Neural cell (in vitro differentiated cells): ENCODE data around the gene ISOC2. TPM values are rescaled to one million over a fixed set of nuclear protein-coding genes. Genes with fewer than 3 reads are reported as not detected.

Source experiments
- H2AFZ ChIP-seq: fragments of 200-600, 300-800 bp; sonication (generic), shearing (Covaris generic); 2 replicates; pipeline ENCODE4 v1.6.0; 2014; ENCODE audit warnings: low read depth, mild to moderate bottlenecking, antibody characterized with exemption, low read length, moderate library complexity
- H3F3A ChIP-seq: fragments of 200-600 bp; shearing (Covaris generic); 2 replicates; pipeline ENCODE4 v1.6.1; 2016; ENCODE audit warnings: mild to moderate bottlenecking, moderate library complexity, mixed read lengths, antibody characterized with exemption, low read length; ENCODE audit not compliant: insufficient read depth, poor library complexity, severe bottlenecking
- H3K27ac ChIP-seq: fragments of 200-600, 300-800 bp; sonication (generic), shearing (Covaris generic); 2 replicates; pipeline ENCODE4 v1.5.1; 2014; ENCODE audit warnings: mild to moderate bottlenecking, low read length, moderate library complexity
- H3K27me3 ChIP-seq: fragments of 300-800, 200-600 bp; sonication (generic), shearing (Covaris generic); 2 replicates; pipeline ENCODE4 v1.6.0; 2014; ENCODE audit warnings: mild to moderate bottlenecking, low read depth, low read length, moderate library complexity; ENCODE audit not compliant: insufficient read depth
- H3K36me3 ChIP-seq: fragments of 300-800, 200-600 bp; sonication (generic), shearing (Covaris generic); 2 replicates; pipeline ENCODE4 v1.5.1; 2014; ENCODE audit warnings: mild to moderate bottlenecking, antibody characterized with exemption, low read length, moderate library complexity; ENCODE audit not compliant: insufficient read depth
- H3K4me2 ChIP-seq: fragments of 300-800, 200-600 bp; sonication (generic), shearing (Covaris generic); 2 replicates; pipeline ENCODE4 v1.6.0; 2014; ENCODE audit warnings: mild to moderate bottlenecking, low read length
- H3K4me3 ChIP-seq: fragments of 300-800, 200-600 bp; sonication (generic), shearing (Covaris generic); 2 replicates; pipeline ENCODE4 v1.5.1; 2014; ENCODE audit warnings: mild to moderate bottlenecking, low read length, moderate library complexity
- H3K79me2 ChIP-seq: fragments of 200-600 bp; shearing (Covaris generic); replicated peaks from 2 replicates; pipeline ENCODE4 v1.6.0; 2014; ENCODE audit warnings: mild to moderate bottlenecking, low read length, moderate library complexity; ENCODE audit not compliant: insufficient read depth
- H3K9ac ChIP-seq: fragments of 300-800, 200-600 bp; sonication (generic), shearing (Covaris generic); 2 replicates; pipeline ENCODE4 v1.6.1; 2016; ENCODE audit warnings: mild to moderate bottlenecking, low read length, mixed read lengths
- H3K9me2 ChIP-seq: fragments of 200-600 bp; shearing (Covaris generic); 2 replicates; pipeline ENCODE4 v1.6.1; 2016; ENCODE audit warnings: mild to moderate bottlenecking, low read length, mixed read lengths; ENCODE audit not compliant: insufficient read depth
- H3K9me3 ChIP-seq: fragments of 200-600, 300-800 bp; sonication (generic), shearing (Covaris generic); 2 replicates; pipeline ENCODE4 v1.6.1; 2016; ENCODE audit warnings: mild to moderate bottlenecking, mixed run types, low read length, moderate library complexity, mixed read lengths
- H4K20me1 ChIP-seq: fragments of 200-600 bp; shearing (Covaris generic); 2 replicates; pipeline ENCODE4 v1.6.1; 2016; ENCODE audit warnings: mild to moderate bottlenecking, mixed run types; ENCODE audit not compliant: insufficient read depth
- CTCF ChIP-seq: fragments of 450-650 bp; IDR thresholded peaks from 2 replicates; pipeline ENCODE4 v1.5.1; 2014; ENCODE audit warnings: antibody characterized with exemption, mild to moderate bottlenecking, moderate library complexity; ENCODE audit not compliant: poor library complexity, severe bottlenecking
- EP300 ChIP-seq: fragments of 450-650 bp; conservative IDR thresholded peaks from 2 replicates; pipeline ENCODE4 v1.6.1; 2014; ENCODE audit warnings: antibody characterized with exemption, mild to moderate bottlenecking, moderate library complexity; ENCODE audit not compliant: poor library complexity, severe bottlenecking
- EZH2 ChIP-seq: fragments of 200-600, 300-800 bp; shearing (Covaris generic), sonication (generic); IDR thresholded peaks from 2 replicates; pipeline ENCODE4 v1.6.1; 2014; ENCODE audit warnings: antibody characterized with exemption, low read length, borderline replicate concordance, mild to moderate bottlenecking; ENCODE audit not compliant: insufficient read depth, poor library complexity, severe bottlenecking
- MXI1 ChIP-seq: fragments of 450-650 bp; conservative IDR thresholded peaks from 2 replicates; pipeline ENCODE4 v1.6.1; 2014; ENCODE audit warnings: antibody characterized with exemption, mild to moderate bottlenecking; ENCODE audit not compliant: poor library complexity, severe bottlenecking
- POLR2AphosphoS5 ChIP-seq: IDR thresholded peaks from 2 replicates; pipeline ENCODE4 v1.6.1; 2012
- RAD21 ChIP-seq: fragments of 450-650 bp; conservative IDR thresholded peaks from 2 replicates; pipeline ENCODE4 v1.6.1; 2014; ENCODE audit warnings: antibody characterized with exemption, mild to moderate bottlenecking, moderate library complexity
- TAF1 ChIP-seq: IDR thresholded peaks from 2 replicates; pipeline ENCODE4 v1.6.1; 2012; ENCODE audit warnings: low read depth
- polyA plus RNA-seq: library from polyadenylated mRNA; depleted of rRNA; stranded (reverse); fragments of >200 nt; gene quantifications from 2 replicates; pipeline ENCODE4 v1.2.3, GENCODE V29; 2014
- TF ChIP-seq, protein P1 (sequence below): IDR thresholded peaks from 2 replicates; pipeline ENCODE4 v1.6.1; 2012; ENCODE audit warnings: borderline replicate concordance

The ISOC2 gene
- polyA plus RNA-seq, 1 donor from 2014 or later: 48.1 TPM

DNA sequence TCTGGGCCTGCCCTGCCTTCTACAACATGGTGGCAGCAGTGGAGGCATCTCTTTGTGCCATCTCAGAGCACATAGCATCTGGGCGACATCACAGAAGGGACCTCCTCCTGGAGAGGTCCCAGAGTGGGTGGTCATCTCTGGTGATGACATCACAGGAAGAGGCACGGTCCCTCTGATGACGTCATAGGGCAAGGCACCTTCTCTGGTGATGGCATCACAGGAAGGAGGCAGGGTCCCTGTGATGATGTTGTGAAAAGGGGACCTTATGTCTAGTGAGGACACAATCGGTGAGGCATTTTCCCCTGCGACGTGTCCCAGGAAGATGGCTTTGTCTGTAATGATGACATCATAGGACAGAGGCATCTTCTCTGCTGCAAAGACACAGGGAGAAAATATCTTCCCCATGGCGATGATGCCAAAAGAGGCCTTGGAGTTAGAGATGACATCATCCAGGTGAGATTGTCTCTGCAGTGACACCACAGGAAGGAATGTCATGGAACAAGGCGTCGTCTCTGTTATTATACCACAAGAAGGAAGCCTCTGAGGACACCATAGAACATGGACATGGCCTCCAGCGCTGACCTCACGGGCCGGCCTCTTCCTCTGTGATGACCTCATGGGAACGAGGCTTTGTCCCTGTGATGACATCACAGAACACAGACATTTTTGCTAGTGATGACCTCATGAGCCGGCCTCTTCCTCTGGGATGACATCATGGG lies 29.0 kb downstream of the ISOC2 start (continued):
- TF ChIP-seq RAD21 (no peak), TAF1 (no peak)

- H3K4me2 ChIP-seq: no peak overlapping the region
- no peak for TF ChIP-seq TAF1
- no peak for TF ChIP-seq MXI1
- TF ChIP-seq CTCF: no peak
- TF ChIP-seq, protein P1, sequence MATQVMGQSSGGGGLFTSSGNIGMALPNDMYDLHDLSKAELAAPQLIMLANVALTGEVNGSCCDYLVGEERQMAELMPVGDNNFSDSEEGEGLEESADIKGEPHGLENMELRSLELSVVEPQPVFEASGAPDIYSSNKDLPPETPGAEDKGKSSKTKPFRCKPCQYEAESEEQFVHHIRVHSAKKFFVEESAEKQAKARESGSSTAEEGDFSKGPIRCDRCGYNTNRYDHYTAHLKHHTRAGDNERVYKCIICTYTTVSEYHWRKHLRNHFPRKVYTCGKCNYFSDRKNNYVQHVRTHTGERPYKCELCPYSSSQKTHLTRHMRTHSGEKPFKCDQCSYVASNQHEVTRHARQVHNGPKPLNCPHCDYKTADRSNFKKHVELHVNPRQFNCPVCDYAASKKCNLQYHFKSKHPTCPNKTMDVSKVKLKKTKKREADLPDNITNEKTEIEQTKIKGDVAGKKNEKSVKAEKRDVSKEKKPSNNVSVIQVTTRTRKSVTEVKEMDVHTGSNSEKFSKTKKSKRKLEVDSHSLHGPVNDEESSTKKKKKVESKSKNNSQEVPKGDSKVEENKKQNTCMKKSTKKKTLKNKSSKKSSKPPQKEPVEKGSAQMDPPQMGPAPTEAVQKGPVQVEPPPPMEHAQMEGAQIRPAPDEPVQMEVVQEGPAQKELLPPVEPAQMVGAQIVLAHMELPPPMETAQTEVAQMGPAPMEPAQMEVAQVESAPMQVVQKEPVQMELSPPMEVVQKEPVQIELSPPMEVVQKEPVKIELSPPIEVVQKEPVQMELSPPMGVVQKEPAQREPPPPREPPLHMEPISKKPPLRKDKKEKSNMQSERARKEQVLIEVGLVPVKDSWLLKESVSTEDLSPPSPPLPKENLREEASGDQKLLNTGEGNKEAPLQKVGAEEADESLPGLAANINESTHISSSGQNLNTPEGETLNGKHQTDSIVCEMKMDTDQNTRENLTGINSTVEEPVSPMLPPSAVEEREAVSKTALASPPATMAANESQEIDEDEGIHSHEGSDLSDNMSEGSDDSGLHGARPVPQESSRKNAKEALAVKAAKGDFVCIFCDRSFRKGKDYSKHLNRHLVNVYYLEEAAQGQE: no peak
- TF ChIP-seq RAD21: no peak
- no peak for TF ChIP-seq POLR2AphosphoS5
- TF ChIP-seq EP300: no peak
- TF ChIP-seq EZH2: no peak
- H3K9ac ChIP-seq: no peak overlapping the region
- no peaks in the 10 kb centered on the region for H3K79me2 ChIP-seq
- H3K9me3 ChIP-seq: no peaks in the 10 kb centered on the region
- H2AFZ ChIP-seq: no peak overlapping the region
- no peaks in the 10 kb centered on the region for H3K9me2 ChIP-seq
- H3K27ac ChIP-seq: no peak overlapping the region
- peaks cover 25% of the 10 kb centered on the region for H3K36me3 ChIP-seq
- no peak overlapping the region for H3K4me3 ChIP-seq
- H4K20me1 ChIP-seq: no peaks in the 10 kb centered on the region
- no peaks in the 10 kb centered on the region for H3F3A ChIP-seq
- H3K27me3 ChIP-seq: no peaks in the 10 kb centered on the region
Measured at GRCh38 chr19:55431183-55431582, 30.3 kb downstream of the ISOC2 start.

DNA sequence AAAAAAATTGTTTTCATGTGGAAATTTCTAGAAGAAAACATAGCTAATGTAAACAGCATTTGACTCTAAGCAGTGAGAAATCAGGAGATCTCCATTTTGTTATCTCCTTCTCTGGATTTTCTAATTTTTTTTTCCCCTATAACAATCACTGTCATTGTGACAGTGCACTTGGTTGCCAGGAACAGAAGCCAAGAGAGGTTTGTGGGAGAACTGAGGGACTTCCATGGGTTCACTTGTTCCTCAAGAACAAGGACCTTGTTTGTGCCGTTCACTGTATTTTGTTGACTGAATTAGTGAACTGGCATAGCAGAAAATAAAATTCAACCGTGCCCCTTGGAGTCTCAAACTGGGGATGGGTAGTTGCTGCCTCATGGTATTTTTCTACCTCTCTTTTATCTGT lies 35.4 kb downstream of the ISOC2 start:
- TF ChIP-seq EZH2: no peak
- TF ChIP-seq POLR2AphosphoS5: no peak
- no peak overlapping the region for H2AFZ ChIP-seq
- no peak overlapping the region for H3K4me2 ChIP-seq
- no peaks in the 10 kb centered on the region for H3K79me2 ChIP-seq
- H3K9me3 ChIP-seq: no peaks in the 10 kb centered on the region
- H3K27me3 ChIP-seq: no peaks in the 10 kb centered on the region
- no peak overlapping the region for H3K9ac ChIP-seq
- H3F3A ChIP-seq: no peaks in the 10 kb centered on the region
- H4K20me1 ChIP-seq: no peaks in the 10 kb centered on the region
- no peaks in the 10 kb centered on the region for H3K9me2 ChIP-seq
- no peak overlapping the region for H3K4me3 ChIP-seq
- no peak overlapping the region for H3K27ac ChIP-seq
- peaks cover 11% of the 10 kb centered on the region for H3K36me3 ChIP-seq
